GM19395 (cell line): Measurements from ENCODE around the gene STPG3.
"Not testable (repeated sequence)": the region's sequence is repeated elsewhere in the genome, so short reads cannot be mapped to it uniquely, and the experiment has no call there.

ENCODE experiments used
- ATAC-seq: cut with Tn5 transposase; IDR thresholded peaks from one replicate; pipeline ENCODE4 v1.9.1; 2021; ENCODE audit warnings: mild to moderate bottlenecking, moderate library complexity; ENCODE audit not compliant: unreplicated experiment

Gene STPG3

DNA sequence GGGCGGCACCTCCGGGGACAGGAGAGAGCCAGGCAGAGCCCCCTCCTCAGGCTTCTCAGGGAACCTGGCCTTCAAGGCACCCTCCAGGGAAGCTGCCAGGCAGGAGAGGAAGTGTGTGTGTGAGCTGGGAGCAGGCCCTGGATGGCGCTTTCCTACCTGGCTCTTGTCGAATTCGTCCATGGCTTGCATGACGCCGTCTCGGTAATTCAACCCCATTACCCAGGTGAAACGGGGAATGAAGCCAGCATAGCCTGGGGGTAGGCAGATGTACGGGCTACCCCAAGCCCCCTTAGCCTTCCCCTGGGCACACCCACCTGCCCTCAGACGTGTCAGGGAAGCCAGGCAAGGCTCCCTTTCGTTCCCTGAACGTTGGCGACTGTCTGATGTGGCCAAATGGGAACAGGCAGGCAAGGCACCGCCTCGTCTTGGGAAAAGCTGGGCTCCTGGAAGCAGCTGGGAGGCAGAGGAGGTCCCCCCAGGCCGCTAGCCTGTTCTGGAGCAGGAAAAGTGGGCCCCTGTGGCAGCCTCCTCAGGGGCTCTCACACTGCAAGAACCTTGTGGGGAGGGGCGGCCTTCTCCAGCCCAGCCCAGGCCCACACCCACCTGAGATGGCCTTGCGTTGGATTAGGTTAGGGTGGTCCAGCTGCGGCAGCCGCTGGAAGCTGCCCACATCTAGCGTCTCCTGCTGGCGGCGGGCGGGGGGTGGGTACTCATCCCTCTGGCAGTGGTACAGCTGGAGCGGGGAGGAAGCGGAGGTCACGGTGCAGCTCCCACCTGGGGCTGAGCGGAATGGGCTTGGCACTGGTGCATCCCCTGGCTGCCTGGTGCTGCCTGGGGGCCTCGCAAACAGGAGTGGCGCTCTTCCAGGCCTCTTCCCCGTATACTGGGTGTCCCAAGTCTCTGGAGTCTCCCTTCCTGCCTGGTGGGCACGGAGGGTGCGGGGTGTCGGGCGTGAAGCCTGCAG lies 6.3 kb upstream of the STPG3 start:
- no peak for ATAC-seq

DNA sequence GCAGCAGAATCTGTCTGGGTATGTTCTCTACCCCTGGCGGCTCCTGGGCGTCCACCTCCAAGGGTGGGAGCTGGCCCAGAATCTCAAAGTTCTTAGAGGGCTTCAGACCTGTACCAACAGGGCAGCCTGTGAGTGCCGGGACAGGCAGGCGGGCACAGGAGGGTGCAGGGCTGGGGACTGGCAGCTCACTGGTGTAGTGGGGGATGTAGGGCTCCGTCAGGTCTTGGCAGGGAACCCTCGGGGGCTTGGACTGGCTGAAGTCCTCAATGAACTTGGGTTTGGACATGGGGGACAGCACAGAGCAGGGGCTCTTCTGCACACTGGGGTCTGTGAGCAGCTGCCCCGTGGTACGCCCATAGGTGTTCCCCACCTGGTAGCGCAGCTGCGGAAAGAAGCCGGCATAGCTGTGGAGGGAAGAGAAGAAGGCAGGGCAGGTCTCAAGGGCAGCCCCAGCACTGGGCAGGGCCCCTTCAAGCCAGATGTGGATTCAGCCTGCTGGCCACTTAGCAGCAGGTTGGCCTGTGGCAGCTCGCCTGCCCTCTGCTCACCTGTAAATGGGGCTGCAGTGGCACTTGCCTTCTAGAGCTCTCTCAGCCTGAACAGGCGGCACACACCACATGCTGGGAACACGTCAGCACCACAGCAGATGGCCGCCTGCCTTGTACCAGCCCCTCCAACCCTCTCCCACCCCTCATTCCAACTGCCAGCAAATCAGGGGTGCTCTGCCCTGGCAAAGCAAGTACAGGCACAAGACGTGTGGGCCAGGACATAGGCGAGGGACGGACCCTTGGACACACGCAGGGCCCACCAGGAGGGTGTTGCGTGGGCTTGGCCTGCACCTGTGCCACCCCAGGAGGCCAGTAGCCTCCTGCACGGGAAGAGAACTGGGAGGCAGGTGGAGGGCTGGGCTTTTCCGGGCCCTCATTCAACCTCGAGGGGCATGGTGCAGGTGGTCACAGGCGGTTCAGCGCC lies 5.3 kb upstream of the STPG3 start:
- ATAC-seq: no peak

DNA sequence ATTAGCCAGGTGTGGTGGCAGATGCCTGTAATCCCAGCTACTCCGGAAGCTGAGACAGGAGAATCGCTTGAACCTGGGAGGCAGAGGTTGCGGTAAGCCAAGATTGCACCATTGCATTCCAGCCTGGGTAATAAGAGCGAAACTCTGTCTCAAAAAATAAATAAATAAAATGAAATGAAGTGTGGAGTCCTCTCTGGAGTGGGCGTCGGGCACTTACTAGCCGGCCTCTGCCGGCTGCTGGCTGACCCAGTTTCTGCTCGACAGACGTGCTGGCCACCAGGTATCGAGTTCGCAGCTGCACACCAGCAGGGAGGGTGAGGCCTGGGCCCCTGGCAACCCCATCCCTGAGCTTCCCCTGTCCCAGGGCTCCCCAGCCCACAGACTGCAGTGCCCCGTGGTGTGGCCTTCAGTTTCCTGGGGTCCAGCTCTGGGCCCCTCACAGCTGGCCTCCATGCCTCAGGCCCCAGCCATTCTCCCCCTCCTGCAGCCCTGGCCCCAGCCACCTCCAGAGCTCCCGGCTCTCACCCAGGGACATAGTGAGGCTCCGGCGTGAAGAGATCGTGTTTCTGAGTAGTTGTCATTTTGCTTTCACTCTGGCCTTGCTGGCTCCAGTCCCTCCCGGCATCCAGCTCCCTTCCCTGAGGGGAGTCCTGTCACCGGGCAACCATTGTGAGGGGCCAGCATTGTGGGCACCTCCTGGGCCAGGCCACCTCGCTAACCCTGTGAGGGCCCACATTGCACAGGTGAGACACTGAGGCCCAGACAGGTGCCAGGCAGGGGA lies 3.8 kb upstream of the STPG3 start:
- ATAC-seq: no peak

DNA sequence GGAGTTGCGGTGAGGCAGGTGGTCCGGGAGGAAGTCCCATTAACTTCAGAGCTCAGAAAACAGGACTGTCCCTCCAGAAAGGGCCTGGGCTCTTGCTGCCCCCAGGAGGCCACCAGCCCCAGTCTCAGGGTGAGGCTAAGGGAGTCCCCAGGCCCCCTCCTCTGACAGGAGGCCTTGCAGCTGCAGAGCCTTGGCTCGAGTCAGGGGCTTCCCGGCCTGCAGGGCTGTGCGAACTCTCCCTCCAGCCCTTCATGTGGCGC lies 3.2 kb upstream of the STPG3 start:
- no peak for ATAC-seq

DNA sequence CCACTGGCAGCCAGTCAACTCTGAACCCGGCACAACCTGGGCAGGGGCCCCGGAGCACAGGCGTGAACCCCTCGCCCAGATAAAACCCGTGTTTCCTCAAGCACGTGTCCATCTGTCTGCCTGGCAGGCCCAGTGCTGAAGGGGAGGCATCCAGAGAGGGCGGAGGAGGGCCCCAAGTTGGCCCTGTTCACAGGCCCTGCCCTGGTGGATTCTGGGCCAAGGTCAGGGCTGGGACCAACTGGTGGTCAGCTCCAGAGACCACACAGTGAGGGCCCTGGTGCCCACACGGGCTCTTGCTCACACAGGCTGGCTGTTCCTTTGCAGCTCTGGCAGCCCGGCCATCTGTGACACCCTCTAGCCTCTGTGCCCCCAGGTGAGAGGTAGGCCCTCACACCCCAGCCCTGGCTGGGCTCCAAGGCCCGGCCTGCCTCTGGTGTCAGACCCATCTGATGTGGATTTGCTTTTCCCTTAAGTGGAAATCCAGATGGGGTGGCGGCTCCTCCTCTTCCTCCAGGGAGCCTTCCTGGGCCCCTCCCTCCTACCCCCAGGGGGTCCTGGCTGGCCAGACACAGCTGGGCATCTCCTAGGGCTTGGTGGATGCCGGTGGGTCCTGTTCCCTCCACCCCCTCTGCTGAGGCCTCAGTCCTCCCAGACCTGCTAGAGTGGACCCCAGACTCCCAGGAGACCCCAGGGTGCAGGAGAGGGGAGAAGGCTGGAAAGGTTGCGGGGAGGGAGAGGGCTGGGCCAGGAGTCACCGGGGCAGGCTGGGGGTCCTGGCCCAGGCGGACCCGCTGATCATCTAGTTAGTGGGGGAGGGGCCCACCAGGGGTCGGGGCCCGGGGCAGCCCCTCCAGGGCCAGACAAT lies 525 bp upstream of the STPG3 start:
- no peak for ATAC-seq

DNA sequence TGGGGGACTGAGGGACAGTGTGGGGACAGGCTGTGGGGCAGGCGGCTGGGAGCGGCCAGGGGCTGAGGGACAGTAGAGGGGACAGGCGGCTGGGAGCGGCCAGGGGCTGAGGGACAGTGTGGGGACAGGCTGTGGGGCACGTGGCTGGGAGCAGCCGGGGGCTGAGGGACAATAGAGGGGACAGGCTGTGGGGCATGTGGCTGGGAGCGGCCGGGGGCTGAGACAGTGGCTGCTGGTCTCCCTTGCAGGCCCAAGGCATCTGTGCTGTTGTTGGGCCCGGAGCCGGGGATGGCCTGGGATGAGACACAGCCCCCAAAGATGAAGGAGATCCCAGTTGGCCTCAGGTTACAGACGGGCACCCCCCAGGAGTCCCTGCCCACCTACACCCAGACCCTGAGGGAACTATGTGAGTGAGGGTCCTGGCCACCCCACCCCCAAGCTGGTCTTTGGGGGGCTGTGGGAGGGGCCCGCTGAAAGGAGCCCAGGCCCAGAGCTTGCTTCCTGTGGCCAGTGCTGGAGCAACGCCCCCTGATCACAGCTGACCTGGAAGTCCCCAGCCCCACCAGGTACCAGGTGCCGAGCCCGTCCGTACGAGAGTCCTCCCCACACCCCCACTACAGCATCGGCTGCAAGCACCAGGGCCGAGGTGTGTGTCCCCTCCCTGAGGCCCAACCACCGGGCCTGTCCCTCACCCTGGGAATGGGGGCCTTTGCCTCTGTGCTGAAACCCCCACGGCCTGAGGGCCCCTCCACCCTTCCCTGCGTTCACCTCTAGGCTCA lies 593 bp downstream of the STPG3 start:
- no peak for ATAC-seq

DNA sequence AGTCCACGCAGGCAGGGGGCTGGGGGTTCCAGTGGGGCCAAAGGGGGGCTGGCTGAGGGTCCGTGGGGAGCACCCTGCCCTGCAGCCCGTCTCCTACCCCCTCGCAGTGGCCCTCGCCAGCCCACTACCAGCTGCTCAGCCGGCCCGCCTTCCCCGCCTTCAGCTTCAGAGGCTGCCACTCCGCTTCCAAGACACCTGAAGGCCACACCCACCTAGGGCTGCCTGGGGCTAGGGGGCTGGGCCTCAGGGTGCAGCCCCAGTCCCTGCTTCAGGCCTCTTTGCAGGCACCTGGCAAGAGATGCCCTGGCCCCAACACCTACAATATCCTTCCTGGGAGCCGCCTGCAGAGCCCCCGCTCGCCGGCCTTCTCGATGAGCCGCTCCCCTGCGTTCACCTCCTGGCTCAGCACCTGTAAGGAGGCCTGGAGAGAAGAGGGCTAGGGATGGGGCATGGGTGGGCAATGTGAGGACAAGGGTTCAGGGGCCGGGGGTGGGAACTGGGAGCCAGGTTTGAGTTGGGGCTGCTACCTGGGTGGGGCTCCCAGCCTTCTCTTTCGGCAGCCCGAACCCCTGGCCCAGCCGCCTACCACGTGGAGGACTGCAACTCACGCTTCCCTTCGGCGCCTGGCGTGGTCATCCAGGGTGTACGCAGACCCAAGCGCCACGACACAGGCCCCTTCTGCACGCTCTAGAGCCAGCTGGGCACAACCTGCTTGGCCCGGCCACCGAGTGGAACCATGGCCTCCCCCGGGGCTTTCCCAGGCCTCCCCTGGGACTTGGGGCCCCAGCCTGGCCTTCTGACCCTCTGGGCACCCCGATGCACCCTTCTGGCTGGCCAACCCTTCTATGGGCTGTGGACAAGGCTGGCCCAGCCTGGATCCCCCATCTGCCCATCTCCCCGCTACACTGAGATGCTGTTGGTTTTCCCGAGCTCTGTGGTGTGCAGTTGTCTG lies 1.7 kb downstream of the STPG3 start:
- ATAC-seq: no peak

DNA sequence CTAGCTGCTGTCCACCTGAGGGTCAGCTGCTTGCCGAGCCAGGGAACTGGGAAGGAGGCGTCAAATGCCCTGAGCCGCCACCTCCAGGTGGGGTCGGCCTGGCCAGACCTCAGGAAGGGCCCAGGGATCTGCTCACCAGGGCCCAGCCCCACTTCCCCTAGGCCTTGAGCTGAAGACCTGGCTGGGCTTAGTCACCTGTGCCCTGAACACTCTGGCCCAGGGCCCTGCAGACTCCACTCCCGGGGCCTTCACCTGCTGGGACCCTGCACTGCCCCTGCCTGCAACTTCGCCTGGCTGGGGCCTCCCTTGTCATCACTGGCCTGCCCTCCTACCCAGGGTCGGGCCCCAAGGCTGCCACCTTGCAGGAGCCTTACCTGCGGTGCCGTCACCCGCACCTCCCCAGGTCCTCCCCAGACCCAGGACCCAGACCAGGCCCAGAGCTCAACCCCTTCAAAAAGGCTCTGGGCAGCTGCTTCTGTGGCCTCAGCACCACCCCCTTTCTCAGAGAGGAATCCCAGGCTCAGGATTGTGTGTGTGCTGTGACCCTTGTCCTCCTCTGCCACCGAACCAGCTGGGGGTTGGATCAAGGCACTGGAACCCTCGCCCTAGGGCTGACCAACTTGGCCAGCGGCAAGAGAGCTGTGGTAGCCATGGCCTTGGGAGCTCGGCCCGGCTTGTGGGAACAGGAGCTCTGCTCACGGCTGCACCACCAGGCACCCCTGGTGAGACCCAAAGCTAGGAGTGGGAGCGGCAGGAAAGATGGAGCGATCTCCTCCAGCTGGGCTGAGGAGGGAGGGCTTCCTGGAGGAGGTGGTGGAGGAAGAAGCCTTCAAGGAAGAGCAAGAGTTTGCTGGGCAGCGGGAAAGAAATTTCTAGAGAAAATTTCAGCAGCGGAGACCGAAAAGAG lies 2.9 kb downstream of the STPG3 start:
- no peak for ATAC-seq

DNA sequence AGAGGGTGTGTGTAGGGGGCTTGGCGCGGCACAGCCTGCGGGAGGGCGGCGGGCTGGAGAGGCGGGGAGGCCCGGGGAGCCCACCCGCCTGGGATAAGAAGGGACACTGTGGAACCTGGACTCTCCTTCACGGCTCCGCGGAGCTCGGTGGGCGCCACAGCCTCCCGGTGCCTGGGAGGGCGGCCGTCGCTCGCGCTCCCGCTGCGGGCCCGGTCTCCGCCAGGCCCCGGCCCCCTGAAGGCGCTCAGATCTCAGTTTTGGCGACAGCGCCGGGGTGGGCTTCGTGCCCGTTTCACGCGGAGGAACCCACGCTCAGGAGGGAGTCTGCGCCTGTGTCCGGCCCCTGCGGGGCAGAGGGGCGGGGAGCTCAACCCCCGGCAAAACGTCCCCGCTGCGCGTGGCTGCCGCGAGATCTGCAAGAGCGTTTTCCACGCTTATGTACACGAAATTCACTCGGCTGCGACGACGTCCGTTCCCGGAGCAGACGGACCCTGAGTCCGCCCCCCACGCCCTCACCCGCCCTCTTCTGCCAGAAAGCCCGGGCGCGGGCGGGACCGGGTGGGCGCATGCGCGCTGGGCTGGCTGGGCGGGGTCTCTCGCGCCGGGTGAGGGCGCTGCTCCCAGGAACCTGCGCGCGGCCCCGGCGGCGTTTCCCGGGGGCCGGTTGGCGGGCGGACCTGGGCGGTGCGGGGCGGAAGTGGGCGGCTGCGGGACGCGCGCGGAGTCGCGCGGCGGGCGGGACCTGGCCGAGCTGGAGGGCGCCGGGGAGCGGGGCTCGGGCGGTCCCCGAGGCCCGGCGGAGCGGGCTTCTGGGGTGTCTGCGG lies 3.8 kb downstream of the STPG3 start, which contains the start of gene NELFB:
Gene NELFB (plus strand): TSS at position 704 of the 824 bp plus-strand sequence.
- ATAC-seq: peak; percentile 77

DNA sequence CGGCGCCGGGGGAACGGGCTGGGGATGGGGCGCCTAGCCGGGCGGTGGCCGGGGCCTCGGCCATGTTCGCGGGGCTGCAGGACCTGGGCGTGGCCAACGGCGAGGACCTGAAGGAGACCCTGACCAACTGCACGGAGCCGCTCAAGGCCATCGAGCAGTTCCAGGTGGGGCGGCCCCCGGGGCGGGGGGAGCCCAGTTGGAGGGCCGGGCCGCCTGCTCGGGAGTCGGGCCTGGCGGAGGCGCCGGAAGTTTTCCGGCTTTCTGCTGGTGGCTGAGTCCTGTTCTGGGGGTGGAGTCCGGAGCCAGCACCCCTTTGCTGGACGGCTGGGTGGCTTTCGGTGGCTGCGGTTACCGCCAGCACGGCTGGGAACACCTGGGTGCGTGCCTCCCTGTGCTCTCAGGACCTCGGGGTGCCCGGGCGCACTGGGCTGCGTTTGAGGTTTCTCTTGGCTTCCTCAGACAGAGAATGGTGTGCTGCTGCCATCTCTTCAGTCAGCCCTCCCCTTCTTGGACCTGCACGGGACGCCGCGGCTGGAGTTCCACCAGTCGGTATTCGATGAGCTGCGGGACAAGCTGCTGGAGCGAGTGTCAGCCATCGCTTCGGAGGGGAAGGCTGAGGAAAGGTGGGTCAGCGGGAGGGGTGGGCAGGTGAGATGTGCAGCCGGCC lies 4.5 kb downstream of the STPG3 start:
- ATAC-seq: peak; percentile 38

DNA sequence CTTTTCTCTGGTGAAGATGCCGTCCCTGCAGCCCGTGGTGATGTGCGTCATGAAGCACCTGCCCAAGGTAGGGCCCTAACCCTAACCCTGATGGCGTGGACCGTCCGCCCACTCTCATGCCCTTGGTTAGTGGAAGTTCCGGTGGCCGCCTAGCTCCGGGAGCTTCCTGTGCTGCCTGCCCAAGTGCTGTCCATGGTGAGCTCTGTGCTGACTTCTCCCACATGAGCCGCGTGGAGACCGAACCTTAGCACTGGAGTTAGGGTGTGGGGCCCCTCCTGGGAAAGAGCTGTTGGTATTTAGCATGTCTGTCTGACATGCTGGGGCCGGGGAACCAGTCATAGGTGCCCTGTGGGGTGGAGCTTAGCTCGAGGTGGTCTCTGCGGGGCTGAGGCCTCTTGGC lies 5.3 kb downstream of the STPG3 start:
- no peak for ATAC-seq

DNA sequence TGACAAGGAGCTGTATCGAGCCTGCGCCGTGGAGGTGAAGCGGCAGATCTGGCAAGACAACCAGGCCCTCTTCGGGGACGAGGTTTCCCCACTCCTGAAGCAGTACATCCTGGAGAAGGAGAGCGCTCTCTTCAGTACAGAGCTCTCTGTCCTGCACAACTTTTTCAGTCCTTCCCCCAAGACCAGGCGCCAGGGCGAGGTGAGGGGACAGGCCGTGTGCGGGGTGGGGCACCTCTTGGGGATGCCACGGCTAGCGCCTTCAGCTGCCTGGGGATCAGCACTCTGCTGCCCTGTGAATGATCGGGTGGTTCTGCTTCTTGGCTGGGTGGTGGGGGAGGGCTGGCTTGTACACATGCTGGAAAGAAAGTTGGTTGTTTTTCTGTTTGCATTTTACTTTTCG lies 5.8 kb downstream of the STPG3 start:
- no peak for ATAC-seq

DNA sequence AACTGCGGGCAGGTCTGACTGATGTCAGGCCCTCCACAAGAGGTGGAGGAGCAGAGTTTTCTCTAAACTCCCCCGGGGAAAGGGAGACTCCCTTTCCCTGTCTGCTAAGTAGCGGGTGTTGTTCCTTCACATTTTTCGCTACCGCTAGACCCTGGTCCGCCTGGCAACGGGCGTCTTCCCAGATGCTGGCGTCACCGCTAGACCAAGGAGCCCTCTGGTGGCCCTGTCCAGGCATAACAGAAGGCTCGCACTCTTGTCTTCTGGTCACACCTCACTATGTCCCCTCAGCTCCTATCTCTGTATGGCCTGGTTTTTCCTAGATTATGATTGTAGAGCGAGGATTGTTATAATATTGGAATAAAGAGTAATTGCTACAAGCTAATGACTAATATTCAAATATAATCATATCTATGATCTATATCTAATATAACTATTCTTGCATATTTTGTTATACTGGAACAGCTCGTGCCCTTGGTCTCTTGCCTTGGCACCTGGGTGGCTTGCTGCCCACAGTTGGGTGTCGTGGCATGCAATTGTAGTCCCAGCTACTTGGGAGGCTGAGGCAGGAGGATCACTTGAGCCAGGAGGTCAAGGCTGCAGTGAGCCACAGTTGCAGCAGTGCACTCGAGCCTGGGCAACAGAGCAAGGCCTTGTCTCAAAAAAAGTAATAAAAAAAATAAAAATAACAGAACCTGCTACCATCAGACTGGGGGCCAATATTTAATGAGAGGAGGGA lies 11.3 kb downstream of the STPG3 start:
- ATAC-seq: not testable (repeated sequence)

DNA sequence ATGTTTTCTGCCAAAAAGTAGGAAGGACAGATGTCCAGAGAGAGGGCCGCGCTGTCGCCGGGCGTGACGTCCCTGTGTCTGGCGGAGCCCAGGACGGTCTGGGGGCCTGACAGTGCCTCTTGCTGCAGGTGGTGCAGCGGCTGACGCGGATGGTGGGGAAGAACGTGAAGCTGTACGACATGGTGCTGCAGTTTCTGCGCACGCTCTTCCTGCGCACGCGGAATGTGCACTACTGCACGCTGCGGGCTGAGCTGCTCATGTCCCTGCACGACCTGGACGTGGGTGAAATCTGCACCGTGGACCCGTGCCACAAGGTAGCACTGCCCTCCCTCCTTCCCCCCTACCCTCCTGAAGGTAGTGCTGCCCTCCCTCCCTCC lies 11.8 kb downstream of the STPG3 start:
- no peak for ATAC-seq

DNA sequence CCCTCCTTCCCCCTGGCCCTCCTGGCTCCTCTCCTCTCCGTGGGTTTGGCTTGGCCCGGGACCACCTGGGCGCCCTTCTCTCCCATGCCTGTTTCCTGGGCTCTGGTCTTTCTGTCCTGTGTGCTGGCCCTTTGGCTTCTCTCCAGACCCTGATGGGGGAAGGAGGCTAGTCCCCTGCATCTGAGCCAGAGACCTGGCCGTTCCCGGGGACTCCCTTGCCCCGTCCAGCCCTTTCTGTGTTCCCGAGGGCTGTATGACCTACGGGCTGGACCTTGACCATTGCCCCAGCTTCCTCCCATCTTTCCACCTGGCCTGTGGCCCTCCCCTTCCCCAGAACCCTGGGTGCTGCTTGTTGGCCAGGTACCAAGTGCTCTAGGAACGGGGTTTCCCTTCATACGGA lies 12.4 kb downstream of the STPG3 start:
- no peak for ATAC-seq
